ENCODE measurements around the gene SCN1A. TPM values are rescaled to one million over a fixed set of nuclear protein-coding genes. Genes with fewer than 3 reads are reported as not detected.

The SCN1A gene
- total RNA-seq, 1 donor = 0.72 TPM

DNA sequence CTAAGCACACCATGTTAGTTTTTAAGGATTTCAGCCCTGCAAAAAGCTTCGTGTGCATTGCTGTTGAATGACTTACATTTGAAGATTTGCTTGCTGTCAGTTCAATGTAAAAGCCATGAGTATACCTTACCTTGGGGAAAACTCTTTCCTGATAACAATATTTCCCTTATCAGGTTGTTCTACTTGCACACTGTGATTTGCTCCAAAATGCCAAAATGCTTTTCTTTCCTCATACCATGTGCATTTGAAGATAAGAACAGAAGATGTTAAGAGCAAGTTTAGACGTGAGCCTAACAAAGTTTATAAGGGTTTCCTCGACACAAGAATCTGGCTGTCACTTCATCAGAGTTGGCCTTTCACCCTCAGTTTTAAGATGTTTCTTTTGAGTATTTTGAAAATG lies 57.6 kb downstream of the SCN1A start:
- Histone ChIP-seq H3K36me3 (ENCODE audit: insufficient read depth, low read length) (no peaks in the 10 kb centered on the region), H4K20me1 (ENCODE audit: insufficient read depth, low read length) (no peaks in the 10 kb centered on the region), H3K4me1 (ENCODE audit: insufficient read depth, low read length) (peaks cover 3% of the 10 kb centered on the region), H3K27me3 (ENCODE audit: insufficient read depth, low read length) (no peaks in the 10 kb centered on the region), H3K79me2 (ENCODE audit: insufficient read depth, low read length) (no peaks in the 10 kb centered on the region), H3K27ac (ENCODE audit: low read depth, low read length) (no peak overlapping the region), H2AFZ (ENCODE audit: low read length) (peak overlapping the region; percentile 7), H3K9me3 (ENCODE audit: low read depth, low read length) (no peaks in the 10 kb centered on the region), H3K4me3 (ENCODE audit: insufficient read depth, low read length) (no peak overlapping the region), H3K4me2 (ENCODE audit: insufficient read depth, low read length) (no peak overlapping the region)
- TF ChIP-seq, protein P1, sequence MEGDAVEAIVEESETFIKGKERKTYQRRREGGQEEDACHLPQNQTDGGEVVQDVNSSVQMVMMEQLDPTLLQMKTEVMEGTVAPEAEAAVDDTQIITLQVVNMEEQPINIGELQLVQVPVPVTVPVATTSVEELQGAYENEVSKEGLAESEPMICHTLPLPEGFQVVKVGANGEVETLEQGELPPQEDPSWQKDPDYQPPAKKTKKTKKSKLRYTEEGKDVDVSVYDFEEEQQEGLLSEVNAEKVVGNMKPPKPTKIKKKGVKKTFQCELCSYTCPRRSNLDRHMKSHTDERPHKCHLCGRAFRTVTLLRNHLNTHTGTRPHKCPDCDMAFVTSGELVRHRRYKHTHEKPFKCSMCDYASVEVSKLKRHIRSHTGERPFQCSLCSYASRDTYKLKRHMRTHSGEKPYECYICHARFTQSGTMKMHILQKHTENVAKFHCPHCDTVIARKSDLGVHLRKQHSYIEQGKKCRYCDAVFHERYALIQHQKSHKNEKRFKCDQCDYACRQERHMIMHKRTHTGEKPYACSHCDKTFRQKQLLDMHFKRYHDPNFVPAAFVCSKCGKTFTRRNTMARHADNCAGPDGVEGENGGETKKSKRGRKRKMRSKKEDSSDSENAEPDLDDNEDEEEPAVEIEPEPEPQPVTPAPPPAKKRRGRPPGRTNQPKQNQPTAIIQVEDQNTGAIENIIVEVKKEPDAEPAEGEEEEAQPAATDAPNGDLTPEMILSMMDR (IDR thresholded peaks at IDR 0.05; ENCODE audit: extremely low read depth, low read depth, low read length) = no peak
- DNase-seq (ENCODE audit: insufficient read length, low spot score, missing footprints) = no peak

GRCh38 chr2:166068981-166069380 lies 58.8 kb downstream of the SCN1A start:
- no peak overlapping the region for H2AFZ ChIP-seq (ENCODE audit: low read length)
- no peaks in the 10 kb centered on the region for H3K79me2 ChIP-seq (ENCODE audit: insufficient read depth, low read length)
- no peak overlapping the region for H3K4me2 ChIP-seq (ENCODE audit: insufficient read depth, low read length)
- no peak overlapping the region for H3K4me3 ChIP-seq (ENCODE audit: insufficient read depth, low read length)
- no peaks in the 10 kb centered on the region for H3K36me3 ChIP-seq (ENCODE audit: insufficient read depth, low read length)
- H4K20me1 ChIP-seq (ENCODE audit: insufficient read depth, low read length) = no peaks in the 10 kb centered on the region
- peaks cover 3% of the 10 kb centered on the region for H3K4me1 ChIP-seq (ENCODE audit: insufficient read depth, low read length)
- DNase-seq (ENCODE audit: insufficient read length, low spot score, missing footprints) = no peak
- TF ChIP-seq, protein P1 (IDR thresholded peaks at IDR 0.05; ENCODE audit: extremely low read depth, low read depth, low read length) = no peak
- no peak overlapping the region for H3K27ac ChIP-seq (ENCODE audit: low read depth, low read length)
- no peaks in the 10 kb centered on the region for H3K27me3 ChIP-seq (ENCODE audit: insufficient read depth, low read length)
- no peaks in the 10 kb centered on the region for H3K9me3 ChIP-seq (ENCODE audit: low read depth, low read length)

GRCh38 chr2:166067229-166067628 lies 60.6 kb downstream of the SCN1A start:
- Histone ChIP-seq H4K20me1 (ENCODE audit: insufficient read depth, low read length) (no peaks in the 10 kb centered on the region), H3K79me2 (ENCODE audit: insufficient read depth, low read length) (no peaks in the 10 kb centered on the region), H3K27ac (ENCODE audit: low read depth, low read length) (no peak overlapping the region), H3K27me3 (ENCODE audit: insufficient read depth, low read length) (no peaks in the 10 kb centered on the region), H3K36me3 (ENCODE audit: insufficient read depth, low read length) (no peaks in the 10 kb centered on the region), H2AFZ (ENCODE audit: low read length) (no peak overlapping the region), H3K4me3 (ENCODE audit: insufficient read depth, low read length) (no peak overlapping the region), H3K9me3 (ENCODE audit: low read depth, low read length) (no peaks in the 10 kb centered on the region), H3K4me2 (ENCODE audit: insufficient read depth, low read length) (no peak overlapping the region), H3K4me1 (ENCODE audit: insufficient read depth, low read length) (peaks cover 3% of the 10 kb centered on the region)
- TF ChIP-seq, protein P1 (IDR thresholded peaks at IDR 0.05; ENCODE audit: extremely low read depth, low read depth, low read length) = no peak
- DNase-seq (ENCODE audit: insufficient read length, low spot score, missing footprints) = no peak

GRCh38 chr2:166060191-166060590 lies 67.6 kb downstream of the SCN1A start:
- H3K4me1 ChIP-seq (ENCODE audit: insufficient read depth, low read length) = peaks cover 8% of the 10 kb centered on the region
- H3K79me2 ChIP-seq (ENCODE audit: insufficient read depth, low read length) = no peaks in the 10 kb centered on the region
- H2AFZ ChIP-seq (ENCODE audit: low read length) = no peak overlapping the region
- H4K20me1 ChIP-seq (ENCODE audit: insufficient read depth, low read length) = no peaks in the 10 kb centered on the region
- H3K9me3 ChIP-seq (ENCODE audit: low read depth, low read length) = no peaks in the 10 kb centered on the region
- H3K27ac ChIP-seq (ENCODE audit: low read depth, low read length) = no peak overlapping the region
- TF ChIP-seq, protein P1 (IDR thresholded peaks at IDR 0.05; ENCODE audit: extremely low read depth, low read depth, low read length) = no peak
- H3K4me2 ChIP-seq (ENCODE audit: insufficient read depth, low read length) = no peak overlapping the region
- no peaks in the 10 kb centered on the region for H3K36me3 ChIP-seq (ENCODE audit: insufficient read depth, low read length)
- DNase-seq (ENCODE audit: insufficient read length, low spot score, missing footprints) = no peak
- H3K27me3 ChIP-seq (ENCODE audit: insufficient read depth, low read length) = no peaks in the 10 kb centered on the region
- H3K4me3 ChIP-seq (ENCODE audit: insufficient read depth, low read length) = no peak overlapping the region
